ENCODE results near the gene ADAP2. TPM values are rescaled to one million over a fixed set of nuclear protein-coding genes. Genes with fewer than 3 reads are reported as not detected.
A peak's percentile ranks its signal among the peaks of the same experiment; 100 is the strongest.

ADAP2 gene
- total RNA-seq, 1 experiment from 2014 or later, result 1.2 TPM

- TF ChIP-seq IRF1 (CRISPR knock-in tag; IDR thresholded peaks at IDR 0.05) (no peak), JUN (CRISPR knock-in tag; IDR thresholded peaks at IDR 0.05) (no peak; the same call in 1 of the 2 replicates), ZMAT4 (CRISPR knock-in tag; IDR thresholded peaks at IDR 0.05) (no peak; the same call in 1 of the 2 replicates), ESRRA (CRISPR knock-in tag; IDR thresholded peaks at IDR 0.05; ENCODE audit: borderline replicate concordance) (peak; percentile 82; the same call in 1 of the 2 replicates), ATF3 (CRISPR knock-in tag; conservative IDR thresholded peaks at IDR 0.05) (no peak), MYBL2 (CRISPR knock-in tag; IDR thresholded peaks at IDR 0.05) (peak; percentile 93), EMX1 (CRISPR knock-in tag; IDR thresholded peaks at IDR 0.05) (no peak), CREM (CRISPR knock-in tag; IDR thresholded peaks at IDR 0.05) (peak; percentile 79), ZNF396 (CRISPR knock-in tag; IDR thresholded peaks at IDR 0.05; ENCODE audit: borderline replicate concordance) (no peak), CDX4 (CRISPR knock-in tag; IDR thresholded peaks at IDR 0.05; ENCODE audit: borderline replicate concordance) (no peak), PRDM15 (CRISPR knock-in tag; IDR thresholded peaks at IDR 0.05) (no peak), ZNF219 (CRISPR knock-in tag; IDR thresholded peaks at IDR 0.05; ENCODE audit: borderline replicate concordance) (peak; percentile 70; the same call in 1 of the 2 replicates), SMAD4 (CRISPR knock-in tag; IDR thresholded peaks at IDR 0.05) (no peak), ZNF512 (CRISPR knock-in tag; IDR thresholded peaks at IDR 0.05; ENCODE audit: borderline replicate concordance) (no peak), ATF6 (CRISPR knock-in tag; IDR thresholded peaks at IDR 0.05) (no peak), TEAD1 (CRISPR knock-in tag; IDR thresholded peaks at IDR 0.05) (peak; percentile 91; the same call in 1 of the 2 replicates), NFYB (CRISPR knock-in tag; conservative IDR thresholded peaks at IDR 0.05; ENCODE audit: low read depth) (no peak), ZNF423 (CRISPR knock-in tag; IDR thresholded peaks at IDR 0.05) (no peak), ERG (CRISPR knock-in tag; IDR thresholded peaks at IDR 0.05) (no peak), ARID4B (CRISPR knock-in tag; IDR thresholded peaks at IDR 0.05; ENCODE audit: borderline replicate concordance) (peak; percentile 46; the same call in 1 of the 2 replicates), KAT7 (CRISPR knock-in tag; IDR thresholded peaks at IDR 0.05; ENCODE audit: borderline replicate concordance) (peak; percentile 95), NFE2L1 (CRISPR knock-in tag; IDR thresholded peaks at IDR 0.05) (peak; percentile 56; the same call in 1 of the 2 replicates), ZNF263 (CRISPR knock-in tag; IDR thresholded peaks at IDR 0.05; ENCODE audit: low read depth) (no peak)
These were observed 15.4 kb upstream of the ADAP2 start, which contains the start of gene TEFM (continued) for GRCh38 chr17:30906101-30906911.

All from WTC11 (cell line).